ENCODE measurements around the gene CDKN2D.

- TF ChIP-seq, protein P1, sequence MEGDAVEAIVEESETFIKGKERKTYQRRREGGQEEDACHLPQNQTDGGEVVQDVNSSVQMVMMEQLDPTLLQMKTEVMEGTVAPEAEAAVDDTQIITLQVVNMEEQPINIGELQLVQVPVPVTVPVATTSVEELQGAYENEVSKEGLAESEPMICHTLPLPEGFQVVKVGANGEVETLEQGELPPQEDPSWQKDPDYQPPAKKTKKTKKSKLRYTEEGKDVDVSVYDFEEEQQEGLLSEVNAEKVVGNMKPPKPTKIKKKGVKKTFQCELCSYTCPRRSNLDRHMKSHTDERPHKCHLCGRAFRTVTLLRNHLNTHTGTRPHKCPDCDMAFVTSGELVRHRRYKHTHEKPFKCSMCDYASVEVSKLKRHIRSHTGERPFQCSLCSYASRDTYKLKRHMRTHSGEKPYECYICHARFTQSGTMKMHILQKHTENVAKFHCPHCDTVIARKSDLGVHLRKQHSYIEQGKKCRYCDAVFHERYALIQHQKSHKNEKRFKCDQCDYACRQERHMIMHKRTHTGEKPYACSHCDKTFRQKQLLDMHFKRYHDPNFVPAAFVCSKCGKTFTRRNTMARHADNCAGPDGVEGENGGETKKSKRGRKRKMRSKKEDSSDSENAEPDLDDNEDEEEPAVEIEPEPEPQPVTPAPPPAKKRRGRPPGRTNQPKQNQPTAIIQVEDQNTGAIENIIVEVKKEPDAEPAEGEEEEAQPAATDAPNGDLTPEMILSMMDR (IDR thresholded peaks at IDR 0.05; ENCODE audit: poor library complexity), result no peak
- TF ChIP-seq EZH2 (IDR thresholded peaks at IDR 0.05; ENCODE audit: borderline replicate concordance), result no peak
Observed at GRCh38 chr19:10566658-10567410, 1.9 kb downstream of the CDKN2D start.

All from hepatocyte (in vitro differentiated cells).